Uterus (tissue), 4 donors: ENCODE measurements around the gene ZSWIM1. TPM values are rescaled to one million over a fixed set of nuclear protein-coding genes. Genes with fewer than 3 reads are reported as not detected.

Source experiments
- DNase-seq, 2 donors: peaks; one replicate each; pipeline ENCODE4 v3.0.0-alpha.2; 2019 to 2020
- H3K27ac ChIP-seq, 2 donors: fragments of 200-600 bp; sonication (generic); 1 replicate in 1 of 2; 2 replicates in 1 of 2; pipeline ENCODE4 v1.5.1; 2016 to 2018
- H3K27me3 ChIP-seq, 2 donors: fragments of 200-600 bp; sonication (generic); one replicate each; pipeline ENCODE4 v1.5.1; 2018 to 2019; ENCODE audit warnings: control low read depth in 1 of 2
- H3K36me3 ChIP-seq, 2 donors: fragments of 200-600 bp; sonication (generic); one replicate each; pipeline ENCODE4 v1.5.1; 2019; ENCODE audit warnings: control low read depth in 1 of 2
- H3K4me1 ChIP-seq, 2 donors: fragments of 200-600 bp; sonication (generic); one replicate each; pipeline ENCODE4 v1.5.1; 2018 to 2019; ENCODE audit warnings: control low read depth in 1 of 2
- H3K4me3 ChIP-seq, 2 donors: fragments of 200-600 bp; sonication (generic); 1 replicate in 1 of 2; 2 replicates in 1 of 2; pipeline ENCODE4 v1.5.1; 2018 to 2019; ENCODE audit warnings: mild to moderate bottlenecking in 1 of 2
- H3K9me3 ChIP-seq, 2 donors: fragments of 200-600 bp; sonication (generic); one replicate each; pipeline ENCODE4 v1.5.1; 2019; ENCODE audit warnings: control low read depth in 1 of 2
- CTCF ChIP-seq, 4 experiments: fragments of 200-600 bp in 2 of 4; fragments of 450-650 bp in 2 of 4; sonication (generic) in 2 of 4; IDR thresholded peaks; one replicate each; pipeline ENCODE4 v1.5.1; 2016 to 2019; ENCODE audit warnings: antibody characterized with exemption in 4 of 4, mild to moderate bottlenecking in 2 of 4, moderate library complexity in 1 of 4
- POLR2A ChIP-seq, 2 donors: fragments of 450-650 bp; IDR thresholded peaks; one replicate each; pipeline ENCODE4 v1.6.1; 2016; ENCODE audit warnings: antibody characterized with exemption in 2 of 2, mild to moderate bottlenecking in 1 of 2, moderate library complexity in 1 of 2
- intact Hi-C: fragments of 100-400 bp; cut with DNase I; formaldehyde crosslinking; loops from one replicate; pipeline ENCODE4 v1.15.1; 2023; ENCODE audit warnings: low total_unique reads
- total RNA-seq, 4 donors: library from RNA; depleted of rRNA in 3 of 4; stranded (reverse); fragments of >200 nt in 3 of 4; gene quantifications; one replicate each; pipeline versions ENCODE4 v1.1.0 to v1.2.4, GENCODE V29; 2014 to 2023
- donor health status: DM: yes; HTN: yes; CAD: no.

The ZSWIM1 gene
- total RNA-seq, 4 donors from 2014 or later, result 0.77 to 12.2 (median 3.3) TPM

GRCh38 chr20:45834797-45835161 lies 46.2 kb upstream of the ZSWIM1 start:
- Histone ChIP-seq H3K27me3 (no peaks in the 10 kb centered on the region), H3K4me1 (peaks cover 9 to 13% of the 10 kb centered on the region in 2 donors), H3K9me3 (no peaks in the 10 kb centered on the region), H3K27ac (peak overlapping the region; percentile 93 to 96), H3K4me3 (peak overlapping the region; percentile 54 to 83), H3K36me3 (no peaks in the 10 kb centered on the region)
- DNase-seq, result no peak
- TF ChIP-seq POLR2A (IDR thresholded peaks at IDR 0.05), result no peak
- no peak for TF ChIP-seq CTCF (IDR thresholded peaks at IDR 0.05)
- intact Hi-C loops, result no loop called here

- Histone ChIP-seq H3K4me3 (peak overlapping the region; percentile 54 to 83), H3K27ac (peak overlapping the region; percentile 93 to 96), H3K9me3 (no peaks in the 10 kb centered on the region), H3K36me3 (no peaks in the 10 kb centered on the region), H3K4me1 (peaks cover 9 to 13% of the 10 kb centered on the region in 2 donors), H3K27me3 (no peaks in the 10 kb centered on the region)
- intact Hi-C loops, result no loop called here
- DNase-seq, result no peak
- TF ChIP-seq CTCF (IDR thresholded peaks at IDR 0.05) (peak in 1 of 4 experiments; percentile 4), POLR2A (IDR thresholded peaks at IDR 0.05) (no peak)
These were observed 45.7 kb upstream of the ZSWIM1 start for GRCh38 chr20:45835329-45835765.

GRCh38 chr20:45835825-45836224 lies 45.2 kb upstream of the ZSWIM1 start:
- intact Hi-C loops, result no loop called here
- DNase-seq, result peak in 1 of 2 donors; percentile 50
- TF ChIP-seq CTCF (IDR thresholded peaks at IDR 0.05), result no peak
- no peak for TF ChIP-seq POLR2A (IDR thresholded peaks at IDR 0.05)
- no peaks in the 10 kb centered on the region for H3K9me3 ChIP-seq
- H3K4me1 ChIP-seq, result peaks cover 9 to 13% of the 10 kb centered on the region in 2 donors
- peak overlapping the region; percentile 93 to 96 for H3K27ac ChIP-seq
- H3K27me3 ChIP-seq, result no peaks in the 10 kb centered on the region
- no peaks in the 10 kb centered on the region for H3K36me3 ChIP-seq
- peak overlapping the region; percentile 54 to 83 for H3K4me3 ChIP-seq

GRCh38 chr20:45836841-45837240 lies 44.2 kb upstream of the ZSWIM1 start:
- no peak overlapping the region for H3K4me3 ChIP-seq
- no peaks in the 10 kb centered on the region for H3K27me3 ChIP-seq
- H3K9me3 ChIP-seq, result no peaks in the 10 kb centered on the region
- H3K36me3 ChIP-seq, result no peaks in the 10 kb centered on the region
- TF ChIP-seq POLR2A (IDR thresholded peaks at IDR 0.05) (no peak), CTCF (IDR thresholded peaks at IDR 0.05) (no peak)
- intact Hi-C loops, result no loop called here
- peak overlapping the region; percentile 2 to 93 for H3K27ac ChIP-seq
- no peak for DNase-seq
- peaks cover 9 to 11% of the 10 kb centered on the region in 2 donors for H3K4me1 ChIP-seq

GRCh38 chr20:45840700-45841198 lies 40.3 kb upstream of the ZSWIM1 start:
- intact Hi-C loops, result no loop called here
- no peak for DNase-seq
- H3K27me3 ChIP-seq, result no peaks in the 10 kb centered on the region
- H3K27ac ChIP-seq, result peak overlapping the region in 1 of 2 donors; percentile 58
- no peak overlapping the region for H3K4me3 ChIP-seq
- no peaks in the 10 kb centered on the region for H3K36me3 ChIP-seq
- H3K4me1 ChIP-seq, result peaks cover 0 to 13% of the 10 kb centered on the region in 2 donors
- no peaks in the 10 kb centered on the region for H3K9me3 ChIP-seq
- no peak for TF ChIP-seq POLR2A (IDR thresholded peaks at IDR 0.05)
- TF ChIP-seq CTCF (IDR thresholded peaks at IDR 0.05), result no peak
